Measurements from ENCODE around the gene TSPAN9.

- TF ChIP-seq CTCF (IDR thresholded peaks at IDR 0.05; ENCODE audit: low read depth, low read length), result no peak
- TF ChIP-seq POLR2A (IDR thresholded peaks at IDR 0.05; ENCODE audit: extremely low read depth, insufficient read length), result no peak
Measured at GRCh38 chr12:3065300-3065699, 11.9 kb upstream of the TSPAN9 start.

Data from NB4 (cell line).